Activated naive CD8-positive, alpha-beta T cell treated with anti-CD3 and anti-CD28 coated beads for 36 hours (primary cell): ENCODE data around the gene ITIH3. TPM values are rescaled to one million over a fixed set of nuclear protein-coding genes. Genes with fewer than 3 reads are reported as not detected.

Experiments
- DNase-seq: peaks from one replicate; pipeline ENCODE4 v3.0.0; 2021
- H3K27ac Mint-ChIP-seq: one replicate; pipeline ENCODE4 v1.8.0; 2022; ENCODE audit warnings: mild to moderate bottlenecking, moderate library complexity, mixed read lengths
- H3K27me3 Mint-ChIP-seq: one replicate; pipeline ENCODE4 v1.8.0; 2022; ENCODE audit warnings: mild to moderate bottlenecking, mixed read lengths
- H3K36me3 Mint-ChIP-seq: one replicate; pipeline ENCODE4 v1.8.0; 2021; ENCODE audit warnings: mild to moderate bottlenecking, mixed read lengths
- H3K4me1 Mint-ChIP-seq: one replicate; pipeline ENCODE4 v1.8.0; 2021; ENCODE audit warnings: mixed read lengths
- H3K4me3 Mint-ChIP-seq: one replicate; pipeline ENCODE4 v1.8.0; 2022; ENCODE audit warnings: mild to moderate bottlenecking, moderate library complexity, mixed read lengths
- H3K9me3 Mint-ChIP-seq: one replicate; pipeline ENCODE4 v1.8.0; 2022; ENCODE audit warnings: mixed read lengths
- total RNA-seq, 2 experiments: library from RNA; stranded (reverse); gene quantifications; one replicate each; pipeline ENCODE4 v1.2.3, GENCODE V29; 2021

The ITIH3 gene
- total RNA-seq, 2 experiments from 2014 or later: not detected

DNA sequence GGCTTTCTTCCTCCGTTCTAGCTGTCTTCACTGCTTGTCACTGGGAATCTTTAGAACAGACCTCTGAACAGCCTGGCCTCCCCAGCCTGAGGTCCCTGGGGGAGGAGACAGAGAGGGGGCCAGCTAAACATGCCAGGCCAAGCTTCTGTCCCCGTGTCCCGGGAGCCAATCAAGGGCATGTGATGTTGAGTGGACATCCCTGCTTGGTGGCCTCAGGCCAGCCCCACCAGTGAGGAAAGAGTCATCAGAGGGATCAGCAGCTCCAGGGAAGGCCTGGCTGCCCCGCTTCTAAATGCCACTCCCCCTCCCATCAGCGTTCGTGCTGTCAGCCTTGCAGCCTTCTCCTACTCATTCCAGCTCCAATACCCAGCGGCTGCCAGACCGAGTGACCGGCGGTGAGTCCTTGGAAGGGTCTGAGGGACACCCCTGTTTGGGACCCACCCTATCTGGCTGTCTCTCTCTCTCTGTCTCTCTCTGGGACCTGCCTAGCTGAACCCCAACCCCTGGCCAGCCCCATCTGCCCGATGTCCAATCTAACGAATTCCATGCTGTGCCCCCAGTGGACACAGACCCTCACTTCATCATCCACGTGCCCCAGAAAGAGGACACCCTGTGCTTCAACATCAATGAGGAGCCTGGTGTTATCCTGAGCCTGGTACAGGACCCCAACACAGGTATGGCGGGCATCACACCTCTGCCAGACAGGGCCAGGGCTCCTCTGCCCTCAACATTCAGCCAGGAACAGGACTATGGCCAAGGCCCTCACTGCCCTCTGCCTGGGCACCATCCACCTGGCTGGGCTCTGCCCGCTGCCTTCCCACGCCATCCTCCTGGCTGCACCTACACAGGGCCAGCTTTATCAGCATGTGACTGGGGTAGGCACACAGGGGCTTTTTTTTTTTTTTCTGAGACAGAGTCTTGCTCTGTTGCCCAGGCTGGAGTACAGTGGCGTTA is 6.6 kb upstream of the ITIH3 start:
- Mint-ChIP-seq H3K36me3 (no peaks in the 10 kb centered on the region), H3K4me3 (no peak overlapping the region), H3K9me3 (no peaks in the 10 kb centered on the region), H3K27ac (no peak overlapping the region), H3K27me3 (no peaks in the 10 kb centered on the region), H3K4me1 (no peaks in the 10 kb centered on the region)
- DNase-seq: no peak

DNA sequence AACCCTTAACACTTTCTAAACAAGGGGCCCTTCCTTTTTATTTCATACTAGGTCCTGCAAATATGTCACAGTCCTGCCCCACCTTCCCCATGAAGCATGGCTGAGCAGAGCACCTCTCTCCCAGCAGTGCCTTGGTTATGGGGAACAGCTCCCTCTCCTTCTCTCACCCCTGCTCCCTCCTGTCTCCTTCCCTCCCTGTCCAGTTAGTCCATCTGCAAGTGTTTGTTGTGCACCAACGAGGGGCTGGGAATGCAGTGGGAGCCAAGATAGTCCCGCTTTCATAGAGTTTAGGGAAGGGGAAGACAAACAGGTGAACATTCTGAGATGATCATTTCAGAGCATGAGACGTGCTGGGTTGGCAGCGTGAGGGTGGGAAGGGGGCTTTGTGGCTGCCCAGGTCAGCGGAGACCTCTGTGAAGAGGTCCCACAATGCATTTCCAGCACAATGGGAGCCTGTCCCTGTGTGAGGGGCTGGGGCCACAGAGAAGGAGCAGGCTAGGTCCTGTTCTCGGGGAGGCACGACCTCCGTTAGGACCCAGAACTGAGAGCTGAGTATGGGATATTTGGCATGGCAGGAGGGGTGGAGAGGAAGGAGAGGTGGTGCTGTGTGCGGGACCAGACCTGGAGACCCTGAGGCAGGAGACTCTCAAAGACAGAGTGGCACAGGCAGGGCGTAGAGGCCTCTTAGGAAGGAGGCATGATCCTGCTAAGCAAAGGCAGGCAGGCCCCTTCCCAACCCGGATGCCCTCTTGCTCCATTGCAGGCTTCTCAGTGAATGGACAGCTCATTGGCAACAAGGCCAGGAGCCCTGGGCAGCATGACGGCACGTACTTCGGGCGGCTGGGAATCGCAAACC is 5.5 kb upstream of the ITIH3 start:
- H3K9me3 Mint-ChIP-seq: no peaks in the 10 kb centered on the region
- no peaks in the 10 kb centered on the region for H3K27me3 Mint-ChIP-seq
- DNase-seq: no peak
- H3K4me1 Mint-ChIP-seq: no peaks in the 10 kb centered on the region
- H3K4me3 Mint-ChIP-seq: no peak overlapping the region
- no peak overlapping the region for H3K27ac Mint-ChIP-seq
- H3K36me3 Mint-ChIP-seq: no peaks in the 10 kb centered on the region

DNA sequence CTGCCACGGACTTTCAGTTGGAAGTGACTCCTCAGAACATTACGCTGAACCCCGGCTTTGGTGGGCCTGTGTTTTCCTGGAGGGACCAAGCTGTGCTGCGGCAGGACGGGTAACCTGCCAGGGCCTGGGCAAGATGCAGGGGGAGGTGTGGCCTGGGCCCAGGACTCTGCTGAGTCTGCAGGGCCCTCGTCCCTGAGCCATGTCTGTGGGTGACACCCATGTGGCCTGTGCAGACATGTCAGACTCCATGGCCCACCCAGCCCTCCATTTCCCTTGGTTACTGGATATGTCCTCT is 4.9 kb upstream of the ITIH3 start:
- Mint-ChIP-seq H3K9me3 (no peaks in the 10 kb centered on the region), H3K36me3 (no peaks in the 10 kb centered on the region), H3K27me3 (no peaks in the 10 kb centered on the region), H3K27ac (no peak overlapping the region), H3K4me1 (no peaks in the 10 kb centered on the region), H3K4me3 (no peak overlapping the region)
- DNase-seq: no peak

DNA sequence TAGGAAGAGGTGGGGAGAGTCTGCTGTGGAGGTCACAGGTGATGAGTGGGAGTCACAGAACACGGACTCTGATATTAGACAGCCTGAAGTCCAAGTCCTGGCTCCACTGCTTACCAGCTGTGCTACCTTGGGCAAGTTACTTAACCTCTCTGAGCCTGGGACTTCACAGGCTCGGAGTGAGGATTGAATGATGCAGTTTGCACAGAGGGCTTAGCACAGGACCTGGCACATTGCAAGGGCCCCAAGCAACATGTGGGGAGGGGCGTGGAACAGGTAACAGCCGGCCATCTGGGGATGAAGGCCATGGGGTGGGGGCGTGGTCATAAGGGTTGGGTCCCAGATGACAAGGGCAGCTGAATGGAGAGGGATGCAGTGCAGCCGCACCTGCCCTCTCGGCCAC is 4.3 kb upstream of the ITIH3 start:
- no peaks in the 10 kb centered on the region for H3K9me3 Mint-ChIP-seq
- DNase-seq: no peak
- H3K27ac Mint-ChIP-seq: no peak overlapping the region
- H3K36me3 Mint-ChIP-seq: no peaks in the 10 kb centered on the region
- H3K4me1 Mint-ChIP-seq: no peaks in the 10 kb centered on the region
- no peak overlapping the region for H3K4me3 Mint-ChIP-seq
- no peaks in the 10 kb centered on the region for H3K27me3 Mint-ChIP-seq

DNA sequence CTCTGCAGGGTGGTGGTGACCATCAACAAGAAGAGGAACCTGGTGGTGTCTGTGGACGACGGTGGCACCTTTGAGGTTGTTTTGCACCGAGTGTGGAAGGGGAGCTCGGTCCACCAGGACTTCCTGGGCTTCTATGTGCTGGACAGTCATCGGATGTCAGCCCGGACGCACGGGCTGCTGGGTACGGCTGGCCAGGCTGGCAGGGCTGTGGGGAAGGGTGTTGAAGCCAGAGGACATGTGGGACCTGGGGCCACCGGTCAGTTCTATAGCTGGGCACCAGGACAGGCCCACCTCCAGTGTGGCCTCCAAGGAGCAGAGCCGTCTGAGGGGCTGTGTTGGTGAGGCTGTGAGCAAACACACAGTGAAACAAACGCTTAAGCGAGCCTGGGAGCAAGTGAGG is 3.9 kb upstream of the ITIH3 start:
- Mint-ChIP-seq H3K27ac (no peak overlapping the region), H3K4me1 (no peaks in the 10 kb centered on the region), H3K36me3 (no peaks in the 10 kb centered on the region), H3K27me3 (no peaks in the 10 kb centered on the region), H3K4me3 (no peak overlapping the region), H3K9me3 (no peaks in the 10 kb centered on the region)
- DNase-seq: no peak

DNA sequence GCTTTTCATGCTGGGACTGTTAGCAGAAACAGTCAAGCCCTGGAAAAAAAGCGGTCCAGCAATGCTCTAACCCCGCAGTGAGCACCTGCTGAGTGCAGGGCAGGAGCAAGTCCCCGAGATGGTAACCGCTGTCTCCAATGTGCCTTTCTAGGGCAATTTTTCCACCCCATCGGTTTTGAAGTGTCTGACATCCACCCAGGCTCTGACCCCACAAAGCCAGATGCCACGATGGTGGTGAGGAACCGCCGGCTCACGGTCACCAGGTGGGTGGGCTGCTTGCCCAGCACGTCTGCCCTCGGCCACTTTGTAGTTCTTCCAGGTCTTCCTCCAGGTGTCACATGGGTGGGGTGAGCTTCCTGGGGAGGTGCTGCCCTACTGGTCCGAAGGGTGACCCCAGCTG is 3.2 kb upstream of the ITIH3 start:
- H3K27me3 Mint-ChIP-seq: no peaks in the 10 kb centered on the region
- no peaks in the 10 kb centered on the region for H3K9me3 Mint-ChIP-seq
- no peak for DNase-seq
- H3K4me1 Mint-ChIP-seq: no peaks in the 10 kb centered on the region
- no peak overlapping the region for H3K4me3 Mint-ChIP-seq
- no peaks in the 10 kb centered on the region for H3K36me3 Mint-ChIP-seq
- no peak overlapping the region for H3K27ac Mint-ChIP-seq

DNA sequence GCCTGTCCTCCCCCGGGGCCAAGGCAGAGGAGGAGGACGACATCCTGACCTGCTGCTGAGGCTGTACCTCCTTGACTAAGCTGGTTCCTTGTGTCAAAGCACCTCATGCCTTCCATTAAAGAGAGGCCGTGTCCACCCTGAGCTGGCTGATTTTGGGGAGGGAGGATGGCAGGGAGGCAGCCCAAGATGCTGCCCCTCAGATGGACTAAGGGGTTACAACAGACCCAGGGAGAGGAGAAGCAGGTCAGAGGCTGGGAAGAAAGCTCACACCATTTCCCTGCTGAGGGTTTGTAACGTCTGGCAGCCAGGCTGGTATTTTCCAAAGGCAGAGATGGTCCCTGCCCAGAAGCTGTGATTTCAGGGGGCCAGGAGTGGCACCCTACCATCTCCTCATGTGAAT is 2.7 kb upstream of the ITIH3 start:
- DNase-seq: no peak
- Mint-ChIP-seq H3K27ac (no peak overlapping the region), H3K4me3 (no peak overlapping the region), H3K9me3 (no peaks in the 10 kb centered on the region), H3K36me3 (no peaks in the 10 kb centered on the region), H3K27me3 (no peaks in the 10 kb centered on the region), H3K4me1 (no peaks in the 10 kb centered on the region)

DNA sequence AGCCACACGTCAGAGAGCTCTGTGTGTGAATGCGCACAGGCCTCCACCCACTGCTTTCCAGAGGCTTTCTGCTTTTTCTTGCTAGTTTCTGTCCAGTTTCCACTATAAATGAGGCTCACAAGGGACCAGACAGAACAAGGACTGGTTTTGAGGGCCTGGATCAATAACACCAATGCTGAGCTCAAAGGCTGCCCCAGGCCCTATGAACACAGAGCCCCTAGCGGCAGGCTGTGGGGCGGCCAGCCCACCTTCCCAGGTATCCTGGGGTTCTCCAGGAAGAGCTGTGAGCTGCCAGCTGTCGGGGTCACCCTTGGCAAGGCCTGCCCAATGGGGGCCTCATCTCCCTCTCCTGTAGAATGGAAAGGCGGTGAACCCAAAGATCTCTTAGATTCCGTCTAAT is 2.2 kb upstream of the ITIH3 start:
- Mint-ChIP-seq H3K4me3 (no peak overlapping the region), H3K27ac (no peak overlapping the region), H3K4me1 (no peaks in the 10 kb centered on the region), H3K9me3 (no peaks in the 10 kb centered on the region), H3K27me3 (no peaks in the 10 kb centered on the region), H3K36me3 (no peaks in the 10 kb centered on the region)
- DNase-seq: no peak

DNA sequence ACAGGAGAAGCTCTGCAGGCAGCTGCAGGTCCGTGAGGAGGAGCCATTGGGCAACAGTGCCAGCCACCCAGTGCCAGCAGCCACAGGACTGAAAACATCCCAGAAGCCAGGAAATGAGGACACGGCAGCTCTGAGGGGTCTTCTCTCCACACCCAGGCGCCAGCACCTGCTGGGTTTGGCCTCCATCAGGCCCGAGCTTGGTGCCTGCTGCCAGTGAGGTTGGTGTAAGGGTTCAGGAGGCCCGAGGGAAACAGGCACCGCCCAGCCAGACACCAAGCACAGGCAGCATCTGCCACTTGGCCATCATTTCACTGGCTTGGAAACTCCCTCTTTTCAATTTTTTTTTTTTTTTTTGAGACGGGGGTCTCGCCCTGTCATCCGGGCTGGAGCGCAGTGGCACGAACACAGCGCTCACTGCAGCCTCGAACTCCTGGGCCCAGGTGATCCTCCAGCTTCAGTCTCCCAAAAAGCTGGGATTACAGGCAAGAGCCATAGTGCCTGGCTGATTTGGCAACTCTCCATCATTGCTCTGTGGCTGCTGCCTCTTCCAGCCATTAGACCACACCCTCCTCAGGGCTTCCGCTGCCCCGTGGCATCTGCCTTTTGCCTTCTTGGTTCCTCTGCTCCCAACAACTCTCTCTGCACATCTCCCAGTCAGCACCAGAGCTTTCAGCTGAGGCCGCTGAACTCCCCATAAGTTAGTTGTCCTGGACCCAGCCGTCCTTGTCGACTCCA is 1.5 kb upstream of the ITIH3 start:
- H3K27ac Mint-ChIP-seq: no peak overlapping the region
- H3K9me3 Mint-ChIP-seq: no peaks in the 10 kb centered on the region
- H3K4me1 Mint-ChIP-seq: no peaks in the 10 kb centered on the region
- no peaks in the 10 kb centered on the region for H3K27me3 Mint-ChIP-seq
- no peak overlapping the region for H3K4me3 Mint-ChIP-seq
- DNase-seq: no peak
- H3K36me3 Mint-ChIP-seq: no peaks in the 10 kb centered on the region

DNA sequence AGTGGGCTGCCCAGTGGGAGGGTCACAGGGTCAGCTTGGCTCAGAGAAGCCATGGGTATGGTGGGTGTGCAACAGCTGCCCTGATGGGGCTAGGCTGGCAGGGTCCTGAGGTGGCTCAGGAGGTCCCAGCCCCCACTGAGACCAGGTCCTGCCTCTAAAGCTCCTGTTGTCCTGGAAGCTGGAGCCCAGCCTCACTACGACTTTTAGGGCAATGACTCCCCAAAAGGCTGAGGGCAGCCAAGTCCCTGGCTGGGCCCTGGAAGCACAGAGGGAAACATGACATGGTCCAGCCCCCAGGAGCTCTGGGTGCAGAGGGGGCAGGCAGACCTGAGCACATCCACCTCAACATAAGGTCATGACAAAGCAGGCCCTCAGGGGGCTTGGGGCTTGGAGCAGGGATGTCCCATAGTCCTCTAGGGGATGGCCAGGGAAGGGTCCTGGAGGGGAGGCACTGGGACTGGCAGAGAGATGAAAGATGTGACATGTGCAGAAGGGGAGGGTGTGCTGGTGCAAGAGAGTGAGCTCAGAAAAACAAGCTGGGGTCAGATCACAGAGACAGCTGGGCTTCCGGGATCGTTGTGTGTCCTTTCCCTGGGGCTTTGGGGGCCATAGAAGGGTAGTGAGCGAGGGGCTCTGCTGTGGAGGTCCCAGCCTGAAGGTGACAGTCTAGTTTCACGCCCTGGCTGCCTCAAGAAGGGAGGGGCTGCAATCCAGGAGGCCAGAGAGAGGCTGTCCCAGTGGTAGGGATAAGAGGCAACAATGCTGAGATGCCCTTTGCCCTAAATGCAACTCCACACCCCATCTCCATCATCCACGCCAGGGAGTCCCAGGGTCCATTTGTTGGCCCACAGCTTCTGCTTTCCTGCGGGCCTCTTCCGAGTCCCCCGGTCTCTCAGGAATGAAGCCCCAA is 639 bp upstream of the ITIH3 start:
- DNase-seq: no peak
- Mint-ChIP-seq H3K4me1 (no peaks in the 10 kb centered on the region), H3K27ac (no peak overlapping the region), H3K36me3 (no peaks in the 10 kb centered on the region), H3K9me3 (no peaks in the 10 kb centered on the region), H3K27me3 (no peaks in the 10 kb centered on the region), H3K4me3 (no peak overlapping the region)

DNA sequence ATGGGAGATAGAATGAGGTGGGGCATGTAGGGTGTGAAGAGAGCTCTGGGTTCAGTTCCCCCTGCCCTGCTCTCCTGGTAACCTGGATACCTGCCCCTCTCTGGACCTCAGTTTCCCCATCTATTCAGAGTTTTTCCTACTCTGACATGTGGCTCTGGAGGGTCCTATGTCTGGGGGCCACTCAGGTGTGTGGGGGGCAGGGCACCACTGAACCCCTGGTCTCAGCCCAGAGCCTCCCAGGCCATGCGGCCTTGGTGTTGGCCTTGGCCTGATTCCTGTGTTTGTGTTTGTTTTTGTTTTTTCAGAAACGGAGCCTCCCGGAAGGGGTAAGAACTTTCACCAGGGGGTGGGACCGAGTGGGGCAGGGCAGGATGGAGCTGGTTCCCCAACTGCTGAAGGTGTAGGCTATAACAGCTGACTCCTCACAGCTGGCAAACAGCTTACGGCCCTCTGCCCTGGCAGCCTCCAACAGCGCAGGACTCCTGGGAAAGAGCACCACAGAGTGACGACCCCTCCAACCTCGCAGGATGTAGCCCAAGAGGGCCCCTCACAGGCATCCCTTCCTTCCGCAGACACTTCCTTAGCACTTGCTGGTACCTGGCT is 803 bp downstream of the ITIH3 start:
- Mint-ChIP-seq H3K36me3 (no peaks in the 10 kb centered on the region), H3K9me3 (no peaks in the 10 kb centered on the region), H3K27ac (no peak overlapping the region), H3K4me3 (no peak overlapping the region), H3K27me3 (no peaks in the 10 kb centered on the region), H3K4me1 (no peaks in the 10 kb centered on the region)
- DNase-seq: no peak

DNA sequence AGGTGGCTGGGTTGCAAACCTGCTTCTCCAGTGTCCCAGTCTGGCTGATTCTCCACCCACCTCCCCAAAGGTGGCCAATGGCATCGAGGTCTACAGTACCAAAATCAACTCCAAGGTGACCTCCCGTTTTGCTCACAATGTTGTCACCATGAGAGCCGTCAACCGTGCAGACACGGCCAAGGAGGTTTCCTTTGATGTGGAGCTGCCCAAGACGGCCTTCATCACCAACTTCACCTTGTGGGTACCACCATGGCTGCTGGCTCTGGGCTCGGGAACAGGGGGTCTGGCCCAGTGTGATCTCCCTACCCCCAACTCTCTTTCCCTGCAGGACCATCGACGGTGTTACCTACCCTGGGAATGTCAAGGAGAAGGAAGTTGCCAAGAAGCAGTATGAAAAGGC is 1.8 kb downstream of the ITIH3 start:
- H3K27ac Mint-ChIP-seq: no peak overlapping the region
- H3K27me3 Mint-ChIP-seq: no peaks in the 10 kb centered on the region
- no peaks in the 10 kb centered on the region for H3K36me3 Mint-ChIP-seq
- DNase-seq: no peak
- no peak overlapping the region for H3K4me3 Mint-ChIP-seq
- H3K9me3 Mint-ChIP-seq: no peaks in the 10 kb centered on the region
- no peaks in the 10 kb centered on the region for H3K4me1 Mint-ChIP-seq

DNA sequence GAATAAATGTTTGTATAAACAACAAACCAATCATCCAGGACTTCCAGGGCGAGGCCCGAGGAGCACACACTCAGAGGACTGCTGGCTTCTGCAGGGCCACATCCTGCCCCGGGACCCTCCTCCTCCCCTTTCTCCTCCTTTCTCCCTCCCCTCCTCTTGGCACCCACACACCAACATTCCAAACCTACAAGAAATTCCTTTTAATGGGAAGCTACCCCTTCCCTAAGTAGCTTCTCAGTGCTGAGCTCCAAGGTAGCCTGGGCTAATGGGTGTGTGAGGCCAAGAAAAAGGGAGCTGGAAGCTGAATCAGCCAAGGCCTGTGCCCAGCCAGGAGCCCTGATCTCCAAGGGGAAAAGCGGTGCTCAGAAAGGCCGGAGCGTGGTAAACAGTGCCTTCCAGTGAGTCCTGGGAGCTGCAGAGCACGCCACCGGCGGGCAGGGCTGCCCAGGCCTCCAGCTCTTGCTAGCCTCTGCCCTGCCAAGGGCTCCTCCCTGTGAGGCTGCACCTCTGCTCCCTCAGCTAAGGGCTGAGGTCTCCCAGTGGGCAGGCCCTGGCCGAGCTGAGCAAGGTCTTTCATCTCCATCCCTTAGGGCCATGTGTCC is 3.9 kb downstream of the ITIH3 start:
- no peaks in the 10 kb centered on the region for H3K27me3 Mint-ChIP-seq
- no peak overlapping the region for H3K4me3 Mint-ChIP-seq
- no peaks in the 10 kb centered on the region for H3K4me1 Mint-ChIP-seq
- no peaks in the 10 kb centered on the region for H3K9me3 Mint-ChIP-seq
- no peaks in the 10 kb centered on the region for H3K36me3 Mint-ChIP-seq
- DNase-seq: no peak
- no peak overlapping the region for H3K27ac Mint-ChIP-seq

DNA sequence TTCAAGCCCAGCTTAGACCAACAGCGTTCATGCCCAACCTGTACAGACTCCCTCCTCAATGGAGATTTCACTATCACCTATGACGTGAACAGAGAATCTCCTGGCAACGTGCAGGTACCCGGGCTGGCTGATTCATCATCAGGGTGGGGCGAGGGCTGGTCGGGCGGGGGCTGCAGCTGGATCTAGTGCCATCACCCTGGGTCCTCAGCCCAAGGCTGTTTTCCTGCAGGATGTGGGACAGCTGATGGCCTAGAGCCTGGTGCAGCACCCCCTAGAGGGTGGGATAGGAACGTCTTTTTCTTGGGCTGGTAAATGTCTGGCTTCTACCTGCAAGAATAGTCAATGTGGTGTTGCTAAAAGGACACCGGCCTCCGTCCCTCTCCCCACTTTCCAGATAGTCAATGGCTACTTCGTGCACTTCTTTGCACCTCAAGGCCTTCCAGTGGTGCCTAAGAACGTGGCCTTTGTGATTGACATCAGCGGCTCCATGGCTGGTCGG is 4.4 kb downstream of the ITIH3 start:
- no peaks in the 10 kb centered on the region for H3K27me3 Mint-ChIP-seq

More for the DNA sequence above, 4.4 kb downstream of the ITIH3 start:
- Mint-ChIP-seq H3K9me3 (no peaks in the 10 kb centered on the region), H3K4me3 (no peak overlapping the region), H3K36me3 (no peaks in the 10 kb centered on the region), H3K4me1 (no peaks in the 10 kb centered on the region), H3K27ac (no peak overlapping the region)
- DNase-seq: peak; percentile 20
